GM23248 (cell line): Measurements from ENCODE around the gene DPP6.

Experiments used
- EZH2 ChIP-seq: fragments of 200-600 bp; sonication (generic); IDR thresholded peaks from 2 replicates; pipeline ENCODE4 v1.6.1; 2018; ENCODE audit warnings: antibody characterized with exemption, mild to moderate bottlenecking; ENCODE audit not compliant: insufficient read depth, poor library complexity, severe bottlenecking
- EZH2phosphoT487 ChIP-seq: fragments of 200-600 bp; sonication (generic); IDR thresholded peaks from 2 replicates; pipeline ENCODE4 v1.6.1; 2018; ENCODE audit warnings: antibody characterized with exemption, moderate library complexity, mild to moderate bottlenecking, low read depth; ENCODE audit not compliant: insufficient read depth

- TF ChIP-seq EZH2phosphoT487 (no peak), EZH2 (no peak)
These were observed 729.4 kb downstream of the DPP6 start for GRCh38 chr7:154781369-154782303.
